22Rv1 (cell line): ENCODE data around the gene NRXN3.

Experiments
- H3K27ac ChIP-seq: fragments of 450-650 bp; 2 replicates; pipeline ENCODE4 v1.5.1; 2017
- CTCF ChIP-seq: fragments of 450-650 bp; IDR thresholded peaks from 2 replicates; pipeline ENCODE4 v1.5.1; 2017; ENCODE audit warnings: mild to moderate bottlenecking
- ZFX ChIP-seq: fragments of 450-650 bp; IDR thresholded peaks from 2 replicates; pipeline ENCODE4 v1.6.1; 2017; ENCODE audit warnings: antibody characterized with exemption, borderline replicate concordance

NRXN3 gene

GRCh38 chr14:78253986-78254385, 83.8 kb downstream of the NRXN3 start:
- TF ChIP-seq ZFX (no peak), CTCF (no peak)
- no peak overlapping the region for H3K27ac ChIP-seq

GRCh38 chr14:78254911-78255461, 84.8 kb downstream of the NRXN3 start:
- TF ChIP-seq CTCF: no peak
- TF ChIP-seq ZFX: no peak
- no peak overlapping the region for H3K27ac ChIP-seq

DNA sequence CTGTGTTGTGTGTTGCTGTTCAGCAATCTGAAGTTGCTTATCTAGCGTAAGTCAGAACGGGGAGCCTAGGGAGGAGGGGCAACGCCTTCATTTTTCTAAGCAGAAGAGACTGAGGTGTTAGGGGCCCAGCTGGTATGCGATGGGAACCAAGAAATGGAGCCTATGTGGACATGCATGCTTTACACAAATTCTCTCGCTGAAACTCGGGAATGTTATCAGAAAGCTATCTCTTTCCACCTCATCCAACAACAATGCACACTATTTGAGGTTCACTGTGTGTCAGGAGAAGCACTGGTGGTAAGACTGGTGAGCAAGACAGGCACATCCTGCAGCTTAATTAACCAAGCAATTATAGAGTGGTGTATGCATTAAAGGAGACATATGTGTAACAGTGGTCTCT, 89.7 kb downstream of the NRXN3 start:
- H3K27ac ChIP-seq: no peak overlapping the region
- TF ChIP-seq CTCF: no peak
- TF ChIP-seq ZFX: no peak

GRCh38 chr14:78278464-78279250, 108.5 kb downstream of the NRXN3 start:
- no peak for TF ChIP-seq ZFX
- no peak for TF ChIP-seq CTCF
- no peak overlapping the region for H3K27ac ChIP-seq

- no peak for TF ChIP-seq ZFX
- TF ChIP-seq CTCF: no peak
- no peak overlapping the region for H3K27ac ChIP-seq
Observed at GRCh38 chr14:78282437-78282836, 112.3 kb downstream of the NRXN3 start.

- TF ChIP-seq ZFX (no peak), CTCF (no peak)
- no peak overlapping the region for H3K27ac ChIP-seq
Observed at GRCh38 chr14:78286210-78286609, 116.0 kb downstream of the NRXN3 start.

GRCh38 chr14:78292003-78292402, 121.8 kb downstream of the NRXN3 start:
- TF ChIP-seq CTCF (no peak), ZFX (no peak)
- no peak overlapping the region for H3K27ac ChIP-seq
